OCI-LY7 (cell line): ENCODE measurements around the gene DPYD.

ENCODE experiments used
- CTCF ChIP-seq: fragments of 200-600 bp; sonication (generic); conservative IDR thresholded peaks from 2 replicates; pipeline ENCODE4 v1.5.1; 2014; ENCODE audit warnings: mild to moderate bottlenecking, antibody characterized with exemption, low read length, moderate library complexity, mixed read lengths
- EZH2phosphoT487 ChIP-seq: fragments of 200-600 bp; sonication (generic); IDR thresholded peaks from 2 replicates; pipeline ENCODE4 v1.6.1; 2018; ENCODE audit warnings: low read depth, borderline replicate concordance, mild to moderate bottlenecking, mixed run types, antibody characterized with exemption, low read length, moderate library complexity, mixed read lengths

DNA sequence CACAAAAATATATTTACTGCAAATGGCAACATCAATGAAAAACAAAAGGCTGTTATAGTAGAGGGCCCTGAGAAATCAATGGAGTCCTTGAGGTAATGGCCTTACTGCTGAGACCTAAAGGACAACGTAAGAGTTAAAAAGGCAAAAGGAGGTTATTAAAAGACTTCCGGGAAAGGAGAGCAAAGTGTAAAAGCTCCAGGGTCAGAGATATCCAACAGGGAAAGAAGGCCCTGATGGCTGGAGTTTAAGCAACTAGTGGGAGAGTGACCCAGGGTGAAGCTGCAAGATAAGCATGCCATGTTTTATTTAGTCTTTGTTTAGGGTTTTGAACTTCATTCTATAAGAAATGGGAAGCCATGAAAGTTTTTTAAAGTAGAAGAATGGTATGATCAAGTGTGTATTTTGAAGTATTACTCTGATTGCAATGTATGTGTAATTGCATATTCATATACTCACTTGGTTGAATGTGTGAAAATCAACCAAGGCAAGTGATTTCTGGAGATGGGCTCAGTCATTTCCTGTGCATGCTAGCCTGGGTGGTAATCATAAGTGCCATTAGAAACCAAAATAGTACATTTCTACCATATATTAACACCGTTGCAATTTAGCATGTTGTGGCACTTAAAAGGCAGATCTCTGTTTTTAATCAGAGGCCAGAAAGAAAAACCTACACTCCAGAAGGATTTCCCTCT lies 5.3 kb upstream of the DPYD start:
- no peak for TF ChIP-seq CTCF
- no peak for TF ChIP-seq EZH2phosphoT487
